CD4-positive, alpha-beta T cell treated with Interferon gamma for 1 hour (primary cell): ENCODE results near the gene MPPED1.

Experiments used
- DNase-seq: peaks from one replicate; pipeline ENCODE4 v3.0.0-alpha.2; 2020

Gene MPPED1

DNA sequence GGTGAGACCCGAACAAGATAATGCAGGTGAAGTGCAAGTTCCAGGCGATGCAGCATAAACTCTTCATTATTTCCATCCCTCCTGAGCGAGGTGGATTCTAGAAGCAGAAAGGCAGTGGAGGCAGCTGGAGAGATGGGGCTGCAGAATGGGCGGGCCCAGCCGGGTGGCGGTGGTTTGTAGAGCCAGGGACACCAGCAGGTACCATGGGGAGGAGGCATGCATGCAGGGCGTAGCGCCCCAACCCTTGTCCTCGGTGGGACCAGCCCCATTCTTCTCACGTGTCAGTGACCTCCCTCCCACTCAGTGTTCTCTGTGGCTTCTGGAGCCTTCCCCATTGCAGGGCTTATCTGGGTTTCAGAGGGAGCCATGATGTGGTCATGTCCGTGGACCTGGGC, 38.0 kb downstream of the MPPED1 start:
- DNase-seq = no peak

DNA sequence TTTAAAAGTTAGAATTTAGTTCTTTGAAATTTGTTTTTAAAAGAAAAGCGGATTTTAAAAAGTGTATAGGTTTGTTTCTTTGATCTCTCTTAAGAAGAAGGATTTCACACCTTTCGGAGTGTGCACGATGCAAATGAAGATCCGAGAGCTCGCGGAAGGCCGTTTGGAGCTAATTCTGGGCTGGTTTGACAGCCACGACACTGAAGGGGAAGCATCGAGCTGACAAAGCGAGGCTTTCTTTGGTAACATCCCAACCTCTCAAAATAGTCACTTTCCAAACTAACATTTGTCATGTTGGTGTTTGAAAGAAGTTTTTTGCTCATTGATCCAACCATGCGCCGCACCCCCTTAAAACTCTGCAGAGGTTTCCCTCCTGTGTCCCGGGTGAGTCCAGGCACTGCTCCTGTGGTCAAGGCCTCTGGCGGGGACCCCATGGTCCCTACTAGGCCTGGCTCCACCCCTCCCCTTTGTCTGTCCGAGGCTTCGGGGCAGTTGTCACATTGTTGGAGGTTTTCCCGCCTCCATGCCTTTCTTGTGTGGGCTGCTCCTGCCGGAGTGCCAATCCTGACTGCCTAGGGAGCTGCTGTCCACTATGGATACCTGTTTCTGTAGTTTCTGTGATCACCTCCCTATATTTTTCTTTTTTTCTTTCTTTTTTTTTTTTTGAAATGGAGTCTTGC, 39.7 kb downstream of the MPPED1 start:
- no peak for DNase-seq

DNA sequence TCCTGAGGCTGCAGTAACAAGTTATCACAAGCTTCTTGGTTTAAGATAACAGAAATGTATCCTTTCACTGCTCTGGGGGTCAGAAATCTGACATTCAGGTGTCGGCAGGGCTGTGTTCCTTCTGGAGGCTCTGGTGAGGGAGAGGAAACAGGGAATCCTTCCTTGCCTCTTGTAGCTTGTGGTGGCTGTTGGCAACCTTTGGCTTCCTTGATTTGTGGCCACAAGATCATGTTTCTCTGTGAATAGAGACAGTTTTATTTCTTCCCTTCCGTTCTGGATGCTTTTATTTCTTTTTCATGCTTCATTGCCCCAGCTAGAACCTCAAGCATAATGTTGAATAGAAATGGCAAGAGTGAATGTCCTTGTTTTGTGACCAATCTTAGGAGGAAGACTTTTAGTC, 44.0 kb downstream of the MPPED1 start:
- DNase-seq = no peak

DNA sequence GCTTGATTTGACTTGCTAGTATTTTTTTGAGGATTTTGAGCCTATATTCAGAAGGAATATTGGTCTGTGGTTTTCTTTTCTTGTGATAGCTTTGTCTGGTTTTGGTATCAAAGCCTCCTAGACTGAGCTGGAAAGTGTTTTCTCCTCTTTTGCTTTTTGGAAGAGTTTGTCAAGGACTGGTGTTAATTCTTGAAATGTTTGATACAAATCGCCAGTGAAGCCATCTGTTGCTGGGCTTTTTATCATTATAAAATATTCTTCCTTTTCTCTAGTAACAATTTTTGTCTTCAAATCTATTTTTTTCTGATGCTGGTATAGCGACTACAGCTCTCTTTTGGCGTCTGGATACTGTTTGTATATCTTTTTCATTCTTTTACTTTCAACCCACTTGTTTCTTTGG, 45.2 kb downstream of the MPPED1 start:
- DNase-seq = no peak

DNA sequence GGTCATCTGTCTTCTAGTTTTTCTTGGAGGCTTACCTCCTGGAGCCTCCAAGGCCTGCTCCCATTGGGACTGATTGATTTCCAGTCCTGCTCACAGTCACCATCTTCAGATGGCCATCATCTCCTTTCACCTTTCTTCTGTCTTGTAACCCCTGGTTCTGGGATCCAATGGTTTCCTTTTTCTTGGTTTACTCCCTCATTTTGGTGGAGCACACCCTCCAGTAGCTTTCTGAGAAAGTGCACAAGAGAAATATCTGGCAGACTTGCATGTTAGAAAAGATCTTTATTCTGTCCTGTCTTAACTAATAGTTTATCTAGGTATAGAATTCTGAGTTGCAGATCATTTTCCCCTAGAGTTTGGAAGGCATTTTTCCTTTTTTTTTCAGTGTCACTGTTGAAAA, 50.9 kb downstream of the MPPED1 start:
- no peak for DNase-seq

DNA sequence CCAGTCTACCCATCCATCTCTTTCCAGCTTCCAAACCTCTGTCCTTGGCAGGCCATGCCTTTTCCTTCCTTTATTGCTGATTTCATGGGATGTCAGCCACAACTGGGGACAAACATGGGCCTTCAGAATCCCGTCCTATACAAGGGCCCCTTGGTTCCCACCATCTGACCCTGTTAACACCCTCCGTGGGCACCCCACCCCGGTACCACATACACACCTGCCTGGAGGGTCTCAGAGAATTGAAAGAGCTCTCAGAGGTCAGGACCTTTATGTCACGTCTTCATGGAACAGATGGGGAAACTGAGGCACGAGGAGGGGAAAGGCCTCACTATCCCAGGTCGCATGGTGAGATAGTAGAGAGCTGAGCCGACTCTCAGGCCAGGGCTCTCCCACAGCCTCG, 53.0 kb downstream of the MPPED1 start:
- DNase-seq = no peak

DNA sequence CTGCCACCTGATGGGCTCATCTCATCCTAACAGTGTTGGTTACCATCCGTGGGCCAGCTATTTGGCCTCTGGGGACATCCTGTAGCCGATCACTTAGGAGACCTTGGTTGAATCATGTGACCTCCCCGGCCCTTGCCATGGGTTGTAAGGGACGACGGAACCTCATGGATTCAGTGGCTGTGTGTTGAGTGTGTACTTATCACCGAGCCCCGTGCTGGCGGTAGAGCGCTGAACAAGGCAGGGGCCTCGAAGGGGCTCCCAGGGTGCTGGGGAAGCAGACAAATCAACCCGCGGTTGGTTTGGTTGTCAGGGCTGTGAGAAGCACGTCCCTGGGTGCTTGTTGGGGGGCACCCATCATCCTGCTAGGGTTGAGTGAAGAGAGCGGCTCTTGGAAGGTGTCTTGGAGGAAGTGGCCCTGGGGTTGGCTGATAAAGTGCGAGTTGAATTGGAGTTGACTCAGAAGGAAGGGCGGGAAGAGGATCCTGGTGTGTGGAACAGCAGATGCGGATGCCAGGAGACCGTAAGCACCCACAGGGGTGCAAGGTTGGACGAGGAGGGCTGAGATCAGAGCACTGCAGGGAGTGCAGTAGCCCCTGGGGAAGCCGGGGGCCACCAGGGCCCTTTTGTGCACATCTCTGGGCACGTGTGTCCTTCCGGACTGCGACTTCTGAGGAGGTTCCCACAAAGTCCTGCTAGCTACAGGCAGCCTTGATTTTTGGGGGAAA, 53.6 kb downstream of the MPPED1 start:
- no peak for DNase-seq

DNA sequence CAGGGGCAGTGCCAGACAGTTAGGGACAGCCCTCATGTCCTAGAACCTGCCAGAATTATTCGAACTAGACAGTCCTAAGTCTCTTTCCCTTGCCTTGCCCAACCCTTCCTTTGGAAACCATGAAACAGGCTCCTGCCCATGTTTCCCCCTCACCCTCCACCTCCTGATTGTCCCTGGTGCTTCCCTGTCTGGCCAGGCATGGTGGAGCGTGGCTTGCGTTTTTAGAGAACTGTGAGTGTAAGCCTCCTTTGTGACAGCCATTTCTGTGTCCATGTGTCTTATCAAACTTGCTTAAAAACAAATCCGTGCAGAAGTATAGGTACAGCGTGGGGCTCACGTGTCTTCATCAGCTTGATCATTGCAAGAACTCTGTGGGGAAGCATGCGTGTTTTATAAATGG, 54.9 kb downstream of the MPPED1 start:
- no peak for DNase-seq

DNA sequence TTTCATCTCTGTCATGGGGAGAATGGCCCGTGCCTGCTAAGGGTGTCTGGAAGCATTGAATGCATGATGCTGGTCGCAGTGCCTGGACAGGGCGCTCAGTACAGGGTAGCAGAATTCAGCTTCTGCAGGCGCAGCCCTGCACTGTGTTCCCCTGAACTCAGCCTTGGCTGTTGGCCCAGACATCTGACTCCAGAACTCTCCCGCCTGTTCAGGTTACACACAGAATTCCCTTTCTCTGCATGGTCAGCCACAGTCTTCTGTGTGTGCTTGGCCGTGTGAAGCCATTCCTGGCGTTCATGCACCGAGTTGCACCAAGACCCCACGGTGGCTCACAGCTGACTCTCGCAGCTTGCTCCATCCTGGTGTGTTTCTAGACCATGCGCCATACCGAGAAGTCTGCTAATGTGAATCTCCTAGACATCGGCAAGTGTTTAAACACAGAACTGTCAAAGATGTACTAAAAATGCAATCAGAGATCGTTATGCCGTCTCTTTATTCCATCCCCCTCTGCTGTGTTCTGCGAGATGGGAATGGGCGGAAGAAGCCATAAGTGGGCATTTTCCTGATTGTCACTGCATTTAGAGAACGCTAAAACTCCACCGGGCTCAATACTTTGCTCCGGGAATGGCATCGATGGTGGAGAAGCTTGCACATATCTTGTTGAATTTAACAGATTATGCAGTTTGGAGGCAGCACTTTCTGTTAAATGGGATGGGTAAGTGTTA, 55.6 kb downstream of the MPPED1 start:
- no peak for DNase-seq

DNA sequence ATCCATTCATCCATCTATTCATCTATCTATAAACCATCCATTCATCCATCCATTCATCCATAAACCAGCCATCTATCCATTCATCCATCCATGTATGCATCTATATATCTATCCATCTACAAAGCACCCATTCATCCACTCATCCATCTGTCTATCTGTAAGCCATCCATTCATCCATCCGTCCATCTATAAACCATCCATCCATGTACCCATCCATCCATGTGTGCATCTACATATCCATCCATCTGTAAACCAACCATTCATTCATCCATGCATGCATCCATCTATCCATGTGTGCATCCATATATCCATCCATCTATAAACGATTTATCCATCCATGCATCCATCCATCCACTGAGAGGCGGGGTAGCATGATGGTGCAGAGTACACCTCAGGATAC, 58.4 kb downstream of the MPPED1 start:
- no peak for DNase-seq

DNA sequence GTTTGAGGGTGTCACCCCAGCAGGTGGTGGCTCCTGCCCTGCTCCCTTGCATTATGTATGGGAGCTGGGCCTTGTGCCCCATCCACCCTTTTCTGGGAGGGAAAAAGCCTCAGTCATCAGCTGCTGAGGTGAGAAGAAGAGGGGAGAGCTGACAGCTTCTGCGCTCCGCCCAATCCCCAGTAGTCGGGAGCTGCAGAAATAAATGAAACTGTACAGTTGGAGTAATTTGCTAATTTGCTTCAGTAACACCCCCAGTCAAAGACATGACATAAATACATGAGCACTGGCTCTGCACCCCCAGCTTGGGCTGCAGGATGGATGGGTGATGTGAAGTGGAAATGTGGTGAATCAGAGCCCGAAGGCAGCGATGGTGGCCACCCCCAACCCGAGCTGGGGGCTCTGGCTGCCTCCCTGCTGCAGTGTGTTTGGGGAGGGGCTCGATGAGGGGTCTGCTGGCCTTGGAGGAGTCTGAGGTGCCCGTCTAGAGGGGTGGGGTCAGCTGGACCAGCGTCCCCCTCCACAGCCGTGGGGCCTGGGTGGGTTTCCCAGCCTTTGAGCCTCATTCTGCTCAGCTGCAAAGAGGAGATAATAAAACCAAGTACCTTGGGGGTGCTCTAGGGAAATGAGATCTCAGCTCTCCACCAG, 59.2 kb downstream of the MPPED1 start:
- no peak for DNase-seq

DNA sequence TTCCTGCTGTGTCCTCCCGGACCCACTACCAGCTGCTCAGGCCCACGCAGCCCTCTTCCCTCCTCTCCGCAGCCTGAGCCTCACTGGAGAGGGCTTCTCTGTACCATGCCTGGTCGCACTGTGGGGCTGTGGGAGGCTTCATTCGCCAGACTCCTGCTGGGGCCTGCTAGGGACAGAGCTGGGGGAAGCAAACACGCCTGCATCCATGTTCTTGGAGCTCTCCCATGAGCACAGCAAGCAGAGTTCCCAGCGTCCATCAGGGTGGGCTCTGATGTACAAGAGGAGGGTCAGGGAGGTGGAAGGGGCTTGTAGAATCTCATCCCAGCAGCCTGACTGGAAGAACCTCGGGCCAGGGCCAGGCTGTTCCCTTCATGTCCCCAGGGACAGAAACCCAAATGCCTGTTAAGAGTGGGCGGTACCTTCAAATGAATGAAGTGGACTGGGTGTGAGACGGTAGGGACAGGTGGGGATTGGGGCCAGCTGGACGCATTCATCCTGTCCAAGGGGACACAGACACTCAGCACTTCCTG, 59.9 kb downstream of the MPPED1 start:
- DNase-seq = no peak

DNA sequence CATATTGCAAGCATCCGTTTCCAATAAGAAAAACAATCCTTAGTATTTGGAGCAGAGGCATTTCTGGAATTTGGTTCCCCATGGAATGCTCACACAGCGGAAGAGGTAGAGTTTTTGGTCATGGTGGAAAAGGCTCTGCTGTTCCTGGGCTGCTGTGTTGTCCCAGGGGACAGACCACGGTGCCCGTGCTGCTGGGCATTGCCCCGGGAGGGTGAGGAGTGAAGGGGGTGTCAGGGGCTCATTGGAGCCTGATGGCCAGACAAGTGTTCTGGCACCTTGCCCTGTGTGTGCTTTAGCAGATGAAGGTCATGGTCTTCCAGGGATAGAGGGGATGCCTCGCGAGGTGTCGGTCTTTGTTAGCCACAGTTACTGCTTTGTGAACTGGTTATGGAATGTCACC, 61.2 kb downstream of the MPPED1 start:
- no peak for DNase-seq

DNA sequence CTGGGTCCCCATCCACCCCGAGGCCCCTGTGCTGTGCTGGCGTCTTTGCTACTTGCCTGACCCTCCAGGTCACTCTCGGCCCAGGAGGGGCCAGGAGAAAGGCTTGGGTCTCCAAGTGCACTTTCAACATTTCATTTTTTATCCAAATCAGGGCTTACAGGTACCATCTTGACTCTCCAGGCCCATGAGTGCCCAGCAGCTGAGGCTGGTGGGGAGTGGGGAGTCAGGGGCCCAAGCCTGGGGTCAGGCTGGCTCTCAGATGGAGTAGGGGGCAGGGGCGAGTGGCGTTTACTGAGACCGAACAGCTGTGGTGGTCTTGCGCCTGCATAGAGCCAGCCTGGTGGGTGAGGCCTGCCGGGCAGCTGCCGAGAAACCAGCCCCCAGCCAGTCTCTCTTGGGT, 61.6 kb downstream of the MPPED1 start:
- DNase-seq = no peak

DNA sequence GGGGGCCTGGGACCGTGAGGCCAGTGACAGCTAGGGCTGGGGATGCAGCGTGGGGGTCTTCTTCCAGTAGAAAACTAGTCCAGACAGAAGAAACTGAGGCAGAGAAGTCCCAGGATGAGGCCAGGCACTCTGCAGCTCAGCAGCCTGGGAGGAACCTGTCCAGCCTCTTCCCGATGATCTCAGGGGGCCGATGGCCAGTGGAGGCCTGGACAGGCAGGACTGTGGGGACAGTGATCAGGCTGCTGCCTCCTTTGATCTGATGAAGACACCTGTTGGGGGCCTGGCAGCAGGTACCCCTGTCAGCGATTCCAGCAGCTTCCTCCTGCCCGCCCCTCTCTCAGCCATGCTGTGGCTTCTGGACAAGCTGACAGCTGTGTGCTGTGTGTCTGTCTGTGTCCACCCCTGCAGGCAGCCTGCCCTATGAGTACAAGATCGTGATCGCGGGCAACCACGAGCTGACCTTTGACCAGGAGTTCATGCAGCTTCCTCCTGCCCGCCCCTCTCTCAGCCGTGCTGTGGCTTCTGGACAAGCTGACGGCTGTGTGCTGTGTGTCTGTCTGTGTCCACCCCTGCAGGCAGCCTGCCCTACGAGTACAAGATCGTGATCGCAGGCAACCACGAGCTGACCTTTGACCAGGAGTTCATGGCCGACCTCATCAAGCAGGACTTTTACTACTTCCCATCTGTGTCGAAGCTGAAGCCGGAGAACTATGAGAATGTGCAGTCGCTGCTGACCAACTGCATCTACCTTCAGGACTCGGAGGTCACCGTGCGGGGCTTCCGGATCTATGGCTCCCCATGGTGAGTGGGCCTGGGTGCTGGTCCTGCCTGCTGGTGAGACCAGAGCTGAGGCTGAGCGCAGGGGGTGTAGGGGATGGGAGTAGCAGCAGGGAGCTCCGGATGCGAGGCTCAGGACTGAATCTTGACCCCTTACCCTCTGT, 62.6 kb downstream of the MPPED1 start:
- no peak for DNase-seq

DNA sequence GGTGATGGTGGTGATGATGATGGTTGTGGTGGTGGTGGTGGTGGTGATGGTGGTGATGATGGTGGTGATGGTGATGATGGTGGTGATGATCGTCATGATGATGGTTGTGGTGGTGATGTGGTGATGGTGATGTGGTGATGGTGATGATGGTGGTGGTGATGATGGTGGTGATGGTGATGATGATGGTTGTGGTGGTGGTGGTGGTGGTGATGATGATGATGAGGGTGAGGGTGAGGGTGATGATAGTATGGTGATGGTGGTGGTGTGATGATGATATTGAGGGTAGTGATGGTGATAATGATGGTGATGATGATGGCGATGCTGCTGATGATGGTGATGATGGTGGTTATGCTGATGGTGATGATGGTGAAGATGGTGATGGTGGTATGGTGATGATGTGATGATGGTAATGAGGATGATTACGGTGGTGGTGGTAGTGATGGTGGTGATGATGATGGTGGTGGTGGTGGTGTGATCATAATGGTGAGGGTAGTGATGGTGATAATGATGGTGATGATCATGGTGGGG, 63.8 kb downstream of the MPPED1 start:
- no peak for DNase-seq

DNA sequence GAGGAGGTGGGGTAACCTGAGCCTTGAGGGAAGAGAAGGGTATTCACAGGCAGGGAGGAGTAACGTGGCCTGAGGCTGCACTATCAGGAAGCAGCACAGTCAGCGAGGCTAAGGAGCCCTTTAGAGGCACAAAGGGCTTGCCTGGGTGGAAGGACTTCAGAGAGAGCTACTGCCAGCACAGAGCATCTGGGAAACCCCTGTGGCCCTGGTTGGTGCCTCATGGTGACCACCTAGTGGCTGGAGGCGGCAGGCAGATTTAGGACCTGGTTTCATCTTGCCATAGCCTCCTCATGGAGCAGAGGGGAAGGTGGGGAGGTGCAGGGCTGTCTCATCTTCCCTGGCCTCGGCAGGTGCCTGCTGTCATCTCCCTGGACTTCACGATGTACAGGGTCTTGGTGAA, 64.5 kb downstream of the MPPED1 start:
- no peak for DNase-seq

DNA sequence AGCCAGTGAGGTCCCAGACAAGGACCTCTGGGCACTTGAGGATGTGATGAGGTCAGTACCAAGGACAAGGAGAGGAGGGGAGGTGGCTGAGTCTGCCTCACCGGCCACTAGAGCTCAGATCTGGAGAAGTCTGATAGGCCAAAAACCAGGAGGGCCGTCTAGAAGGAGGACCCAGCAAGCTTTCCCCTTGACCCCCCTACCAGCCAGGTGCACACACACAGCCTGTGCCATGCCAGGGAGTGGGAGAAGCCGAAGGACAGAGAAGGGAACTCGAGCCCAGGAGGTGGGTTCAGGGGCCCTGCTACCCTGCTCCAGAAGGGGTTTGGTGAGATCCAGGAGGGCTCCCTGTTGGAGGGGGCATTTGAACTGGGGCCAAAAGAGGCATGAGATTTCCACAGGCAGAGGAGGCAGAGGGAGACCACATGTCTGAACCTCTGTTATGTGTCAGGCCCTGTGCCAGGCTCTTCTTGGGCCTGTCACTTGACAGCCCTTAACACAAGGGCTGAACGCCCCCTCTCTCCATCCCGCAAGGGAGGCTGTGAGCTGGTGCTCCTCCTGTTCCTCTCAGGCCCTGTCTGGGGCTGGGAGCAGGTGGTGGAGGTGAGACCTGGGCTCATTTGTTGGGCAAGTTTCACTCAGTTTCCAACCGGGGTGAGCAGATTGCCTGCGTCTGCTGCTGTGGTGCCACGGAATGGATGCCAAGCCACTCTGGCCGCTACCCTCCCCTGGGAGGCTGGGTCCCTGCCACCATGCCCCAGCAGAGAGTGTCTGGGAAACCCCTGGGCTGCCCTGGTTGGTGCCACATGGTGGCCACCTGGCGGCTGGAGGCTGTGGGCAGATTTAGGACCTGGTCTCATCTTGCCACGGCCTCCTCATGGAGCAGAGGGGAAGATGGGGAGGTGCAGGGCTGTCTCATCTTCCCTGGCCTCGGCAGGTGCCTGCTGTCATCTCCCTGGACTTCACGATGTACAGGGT, 65.2 kb downstream of the MPPED1 start:
- no peak for DNase-seq

DNA sequence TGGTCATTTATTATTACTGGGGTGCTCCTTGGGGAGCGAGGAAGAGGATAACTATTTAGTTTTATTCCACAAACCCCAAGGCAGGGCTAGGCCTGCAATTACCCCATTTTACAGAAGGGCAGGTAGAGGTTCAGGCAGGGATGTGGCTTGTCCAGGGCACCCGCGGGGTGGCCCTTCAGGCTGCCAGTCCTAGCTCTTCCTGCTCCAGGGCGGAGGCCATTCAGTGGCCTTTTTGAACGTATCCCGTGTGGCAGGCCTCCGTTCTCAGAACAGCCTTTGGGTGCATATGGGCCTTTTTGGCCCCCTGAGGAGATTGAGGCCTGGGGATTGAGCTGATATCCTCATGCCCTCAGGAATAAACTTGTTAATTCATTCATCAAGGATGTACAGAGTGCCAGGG, 66.2 kb downstream of the MPPED1 start:
- no peak for DNase-seq

DNA sequence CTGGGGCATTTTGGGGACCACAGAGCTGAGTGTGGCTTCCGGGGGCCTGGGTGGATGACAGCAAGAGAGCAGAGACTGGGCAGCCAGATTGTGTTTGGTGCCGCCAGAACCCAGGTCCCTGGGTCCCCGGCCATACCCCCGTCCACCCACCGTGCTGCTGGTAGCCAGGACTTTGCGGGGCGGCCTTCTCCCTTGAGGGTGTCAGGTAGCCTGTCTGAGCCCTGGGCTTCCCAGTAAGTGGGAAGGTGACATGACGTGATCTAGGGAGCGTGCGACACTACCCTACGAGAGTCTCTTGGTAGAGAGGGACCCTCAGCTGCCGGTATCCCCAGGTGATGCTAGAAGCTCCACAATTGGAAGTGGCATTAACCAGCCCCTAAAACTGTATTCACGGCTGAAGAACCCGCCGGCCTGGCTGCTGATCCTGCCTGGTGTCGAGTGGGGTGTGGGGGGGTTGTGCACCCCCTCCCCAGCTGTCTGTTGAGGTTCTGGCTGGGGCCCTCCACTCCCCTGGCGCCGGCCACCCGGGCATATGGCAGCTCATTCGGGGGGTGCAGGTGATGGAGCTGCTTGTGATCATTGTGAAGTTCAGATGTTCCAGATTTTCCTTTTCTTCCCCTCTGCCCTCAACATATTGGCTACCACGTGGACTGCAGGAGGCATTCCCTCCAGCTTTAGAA, 66.9 kb downstream of the MPPED1 start:
- DNase-seq = no peak
